HEK293 (cell line): ENCODE results near the gene RAB17.

Experiments used
- PRDM1 ChIP-seq: fragments of 450-650 bp; formaldehyde crosslinking; IDR thresholded peaks from 2 replicates; pipeline ENCODE4; 2016; ENCODE audit warnings: missing biosample characterization, missing genetic modification characterization
- REST ChIP-seq: fragments of 450-650 bp; formaldehyde crosslinking; IDR thresholded peaks from 2 replicates; pipeline ENCODE4 v1.5.1; 2016; ENCODE audit warnings: missing biosample characterization, missing genetic modification characterization
- WT1 ChIP-seq: fragments of 450-650 bp; formaldehyde crosslinking; IDR thresholded peaks from 2 replicates; pipeline ENCODE4 v1.5.1; 2016; ENCODE audit warnings: missing biosample characterization, missing genetic modification characterization
- YY1 ChIP-seq: fragments of 450-650 bp; formaldehyde crosslinking; IDR thresholded peaks from 2 replicates; pipeline ENCODE4 v1.5.1; 2018; ENCODE audit warnings: missing biosample characterization, missing genetic modification characterization
- ZNF174 ChIP-seq: fragments of 450-650 bp; formaldehyde crosslinking; IDR thresholded peaks from 2 replicates; pipeline ENCODE4 v1.5.0; 2017; ENCODE audit warnings: missing biosample characterization, mild to moderate bottlenecking, missing genetic modification characterization
- ZNF24 ChIP-seq: fragments of 450-650 bp; formaldehyde crosslinking; IDR thresholded peaks from 2 replicates; pipeline ENCODE4 v1.5.1; 2016; ENCODE audit warnings: missing biosample characterization, missing genetic modification characterization
- ZNF302 ChIP-seq: fragments of 450-650 bp; formaldehyde crosslinking; IDR thresholded peaks from 2 replicates; pipeline ENCODE4 v1.5.1; 2016; ENCODE audit warnings: missing biosample characterization, missing genetic modification characterization, low read depth
- ZNF324 ChIP-seq: fragments of 450-650 bp; formaldehyde crosslinking; IDR thresholded peaks from 2 replicates; pipeline ENCODE4 v1.5.1; 2016; ENCODE audit warnings: missing biosample characterization, missing genetic modification characterization
- ZNF558 ChIP-seq: fragments of 450-650 bp; formaldehyde crosslinking; IDR thresholded peaks from 2 replicates; pipeline ENCODE4 v1.5.1; 2016; ENCODE audit warnings: missing biosample characterization, missing genetic modification characterization
- ZNF707 ChIP-seq: fragments of 450-650 bp; formaldehyde crosslinking; IDR thresholded peaks from 2 replicates; pipeline ENCODE4 v1.5.1; 2016; ENCODE audit warnings: missing biosample characterization, missing genetic modification characterization
- ZNF768 ChIP-seq: fragments of 450-650 bp; formaldehyde crosslinking; IDR thresholded peaks from 2 replicates; pipeline ENCODE4 v1.5.1; 2018; ENCODE audit warnings: missing biosample characterization, mild to moderate bottlenecking, missing genetic modification characterization
- TF ChIP-seq, protein P1 (sequence below): fragments of 450-650 bp; formaldehyde crosslinking; optimal IDR thresholded peaks from 2 replicates; pipeline ENCODE3; 2016; ENCODE audit warnings: missing biosample characterization, mild to moderate bottlenecking, missing genetic modification characterization
- TF ChIP-seq, protein P2 (sequence below): fragments of 450-650 bp; formaldehyde crosslinking; IDR thresholded peaks from 2 replicates; pipeline ENCODE4 v1.5.1; 2016; ENCODE audit warnings: missing biosample characterization, missing genetic modification characterization

- TF ChIP-seq ZNF24 (tag by site-specific recombination), result no peak
- TF ChIP-seq, protein P1, sequence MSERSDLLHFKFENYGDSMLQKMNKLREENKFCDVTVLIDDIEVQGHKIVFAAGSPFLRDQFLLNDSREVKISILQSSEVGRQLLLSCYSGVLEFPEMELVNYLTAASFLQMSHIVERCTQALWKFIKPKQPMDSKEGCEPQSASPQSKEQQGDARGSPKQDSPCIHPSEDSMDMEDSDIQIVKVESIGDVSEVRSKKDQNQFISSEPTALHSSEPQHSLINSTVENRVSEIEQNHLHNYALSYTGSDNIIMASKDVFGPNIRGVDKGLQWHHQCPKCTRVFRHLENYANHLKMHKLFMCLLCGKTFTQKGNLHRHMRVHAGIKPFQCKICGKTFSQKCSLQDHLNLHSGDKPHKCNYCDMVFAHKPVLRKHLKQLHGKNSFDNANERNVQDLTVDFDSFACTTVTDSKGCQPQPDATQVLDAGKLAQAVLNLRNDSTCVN (tag by site-specific recombination), result no peak
- no peak for TF ChIP-seq ZNF302 (tag by site-specific recombination)
- no peak for TF ChIP-seq PRDM1 (tag by site-specific recombination)
- no peak for TF ChIP-seq REST
- TF ChIP-seq ZNF768 (tag by site-specific recombination), result no peak
- TF ChIP-seq, protein P2, sequence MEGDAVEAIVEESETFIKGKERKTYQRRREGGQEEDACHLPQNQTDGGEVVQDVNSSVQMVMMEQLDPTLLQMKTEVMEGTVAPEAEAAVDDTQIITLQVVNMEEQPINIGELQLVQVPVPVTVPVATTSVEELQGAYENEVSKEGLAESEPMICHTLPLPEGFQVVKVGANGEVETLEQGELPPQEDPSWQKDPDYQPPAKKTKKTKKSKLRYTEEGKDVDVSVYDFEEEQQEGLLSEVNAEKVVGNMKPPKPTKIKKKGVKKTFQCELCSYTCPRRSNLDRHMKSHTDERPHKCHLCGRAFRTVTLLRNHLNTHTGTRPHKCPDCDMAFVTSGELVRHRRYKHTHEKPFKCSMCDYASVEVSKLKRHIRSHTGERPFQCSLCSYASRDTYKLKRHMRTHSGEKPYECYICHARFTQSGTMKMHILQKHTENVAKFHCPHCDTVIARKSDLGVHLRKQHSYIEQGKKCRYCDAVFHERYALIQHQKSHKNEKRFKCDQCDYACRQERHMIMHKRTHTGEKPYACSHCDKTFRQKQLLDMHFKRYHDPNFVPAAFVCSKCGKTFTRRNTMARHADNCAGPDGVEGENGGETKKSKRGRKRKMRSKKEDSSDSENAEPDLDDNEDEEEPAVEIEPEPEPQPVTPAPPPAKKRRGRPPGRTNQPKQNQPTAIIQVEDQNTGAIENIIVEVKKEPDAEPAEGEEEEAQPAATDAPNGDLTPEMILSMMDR (tag by site-specific recombination), result no peak
- TF ChIP-seq ZNF558 (tag by site-specific recombination), result no peak
- no peak for TF ChIP-seq WT1 (tag by site-specific recombination)
- no peak for TF ChIP-seq ZNF174 (tag by site-specific recombination)
- no peak for TF ChIP-seq YY1 (tag by site-specific recombination)
- no peak for TF ChIP-seq ZNF324 (tag by site-specific recombination)
- no peak for TF ChIP-seq ZNF707
Measured at GRCh38 chr2:237525559-237526157, 64.9 kb downstream of the RAB17 start.
